HFF-Myc (cell line): Measurements from ENCODE around the gene DDX59.

Source experiments
- DNase-seq: peaks from one replicate; pipeline ENCODE4 v3.0.0-alpha.2; 2011; ENCODE audit warnings: low read depth; ENCODE audit errors: extremely low read depth
- H3K4me3 ChIP-seq: replicated peaks from 2 replicates; pipeline ENCODE4 v1.5.1; 2011; ENCODE audit warnings: low read depth, mild to moderate bottlenecking, control low read depth, low read length
- CTCF ChIP-seq: IDR thresholded peaks from 2 replicates; pipeline ENCODE4 v1.5.1; 2012; ENCODE audit warnings: mild to moderate bottlenecking, low read depth, low read length, control low read depth; ENCODE audit errors: missing control alignments

The DDX59 gene

DNA sequence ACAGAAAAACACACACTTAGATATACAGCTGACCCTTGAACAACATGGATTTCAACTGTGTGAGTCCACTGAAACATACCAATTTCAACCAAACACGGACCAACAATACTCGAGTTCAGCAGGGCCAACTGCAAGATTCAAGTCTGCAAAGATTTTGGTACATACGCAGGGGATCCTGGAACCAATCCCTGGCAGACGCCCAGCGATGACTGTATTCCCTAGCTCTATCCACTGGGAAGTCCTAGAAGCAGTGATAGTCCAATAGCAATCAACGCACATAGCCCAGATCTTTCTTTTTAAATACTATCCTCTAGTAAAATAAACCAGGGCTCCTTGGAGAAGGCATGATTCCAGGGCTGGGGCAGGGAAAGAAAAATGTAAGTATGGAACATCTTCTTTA, 9.0 kb downstream of the DDX59 start:
- TF ChIP-seq CTCF = no peak
- no peak for DNase-seq

DNA sequence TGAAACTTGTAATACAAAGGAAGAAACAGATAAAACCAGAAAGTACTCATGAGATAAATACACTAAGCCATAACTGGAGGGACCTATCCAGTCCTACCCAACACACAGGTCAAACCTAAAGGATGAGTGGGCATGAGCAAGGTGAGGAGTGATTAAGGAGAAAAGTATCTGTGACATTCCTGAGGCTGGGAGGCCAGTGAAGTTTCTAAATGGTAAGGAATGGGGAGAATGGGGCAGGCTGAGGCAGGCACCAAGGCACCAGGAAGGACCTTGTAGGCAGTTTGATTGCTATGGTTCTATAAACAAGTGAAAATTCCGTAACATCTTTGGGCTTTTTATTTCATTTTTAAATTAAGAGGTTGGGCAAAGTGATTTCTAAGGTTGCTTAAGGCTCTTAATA, 10.4 kb downstream of the DDX59 start:
- no peak for TF ChIP-seq CTCF
- no peak for DNase-seq
- H3K4me3 ChIP-seq = no peak overlapping the region

More for the DNA sequence above, 9.0 kb downstream of the DDX59 start:
- no peak overlapping the region for H3K4me3 ChIP-seq

DNA sequence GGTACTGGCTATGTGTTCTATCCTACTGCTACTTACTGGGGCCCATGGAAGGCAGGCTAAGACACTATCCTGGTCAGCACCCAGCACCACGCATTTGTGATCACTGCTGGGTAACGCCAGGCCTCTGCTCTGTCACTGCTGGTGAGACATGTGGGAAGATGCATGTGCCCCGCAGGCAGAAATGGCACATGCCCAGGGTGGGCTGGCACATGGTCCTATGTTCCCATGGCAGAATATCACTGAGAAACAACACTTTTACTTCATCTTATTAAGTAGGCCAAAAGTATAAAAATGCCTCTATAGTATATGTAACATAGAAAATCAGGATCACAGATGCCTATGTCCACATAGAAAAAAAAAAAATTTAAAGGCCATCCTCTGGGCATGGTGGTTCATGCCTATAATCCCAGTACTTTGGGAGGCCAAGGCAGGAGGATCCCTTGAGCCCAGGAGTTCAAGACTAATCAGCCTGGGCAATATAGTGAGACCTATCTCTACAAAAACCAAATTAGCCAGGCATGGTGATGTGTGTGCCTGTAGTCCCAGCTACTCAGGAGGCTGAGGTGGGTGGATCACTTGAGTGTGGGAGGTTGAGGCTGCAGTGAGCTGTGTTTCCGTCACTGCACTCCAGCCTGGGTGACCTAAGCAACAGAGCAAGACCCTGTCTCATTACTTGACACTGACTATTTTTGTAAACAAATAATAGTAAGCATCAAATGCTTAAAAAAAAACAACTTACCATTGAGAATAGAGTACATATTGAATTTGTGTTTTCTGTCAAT, 11.5 kb downstream of the DDX59 start:
- no peak for DNase-seq
- H3K4me3 ChIP-seq = no peak overlapping the region
- TF ChIP-seq CTCF = no peak

DNA sequence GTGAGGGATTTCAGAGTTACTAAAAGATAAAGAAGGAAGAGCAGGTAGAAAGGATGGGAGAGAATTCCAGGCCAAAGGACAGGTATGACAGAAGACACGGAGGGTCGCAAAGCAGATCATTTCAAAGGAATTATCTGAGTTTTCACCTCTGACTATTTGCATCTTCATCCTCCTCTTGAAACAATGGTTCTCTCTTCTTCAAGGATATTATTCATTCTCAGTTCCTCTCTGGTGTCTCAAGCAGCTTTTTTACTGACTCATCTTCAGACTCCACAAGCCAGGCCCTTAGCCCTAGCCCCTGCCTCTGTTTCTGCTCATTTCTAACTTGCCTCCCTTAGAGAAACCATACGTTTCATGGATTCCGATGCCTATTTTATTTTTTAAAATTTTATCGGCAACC, 15.0 kb downstream of the DDX59 start:
- no peak for TF ChIP-seq CTCF
- no peak overlapping the region for H3K4me3 ChIP-seq
- no peak for DNase-seq

DNA sequence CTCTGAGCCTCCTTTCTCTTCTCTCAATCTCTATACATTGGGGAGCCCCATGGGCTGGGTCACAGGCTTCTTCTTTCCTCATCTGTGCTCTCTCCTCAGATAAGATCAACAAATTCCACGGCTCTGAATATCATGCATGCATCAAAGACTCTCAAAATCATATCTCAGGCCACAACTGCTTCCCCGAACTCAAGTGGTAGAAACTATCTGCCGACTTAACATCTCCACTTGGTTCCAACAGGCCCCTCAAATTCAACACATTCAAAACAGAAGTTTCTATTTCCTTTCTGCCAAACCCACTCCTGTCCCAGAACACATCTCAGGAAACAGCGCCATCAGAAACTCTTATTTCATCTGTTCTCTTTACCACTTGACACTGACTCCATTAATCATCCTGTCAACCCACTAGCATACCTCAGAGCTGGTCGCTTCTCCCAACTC, 16.7 kb downstream of the DDX59 start:
- DNase-seq = no peak
- no peak for TF ChIP-seq CTCF

GRCh38 chr1:200652378-200652777, 17.3 kb downstream of the DDX59 start:
- TF ChIP-seq CTCF = no peak
- no peak for DNase-seq
- H3K4me3 ChIP-seq = no peak overlapping the region

More for the DNA sequence above, 16.7 kb downstream of the DDX59 start:
- no peak overlapping the region for H3K4me3 ChIP-seq

DNA sequence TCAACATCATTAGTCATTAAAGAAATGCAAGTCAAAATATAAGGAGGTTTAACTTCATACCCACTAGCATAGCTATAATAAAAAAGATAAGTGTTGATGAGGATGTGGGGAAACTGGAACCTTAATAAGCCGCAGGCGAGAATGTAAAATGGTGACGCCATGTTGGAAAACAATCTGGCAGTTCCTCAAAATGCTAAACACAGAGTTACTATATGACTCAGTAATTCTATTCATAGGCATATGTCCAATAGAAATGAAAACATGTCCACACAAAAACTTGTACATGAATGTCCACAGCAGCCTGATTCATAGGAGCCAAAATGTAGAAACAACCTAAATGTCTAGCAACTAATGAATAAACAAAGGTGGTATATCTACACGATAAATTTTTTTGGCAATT, 23.2 kb downstream of the DDX59 start:
- DNase-seq = no peak
- TF ChIP-seq CTCF = no peak
- H3K4me3 ChIP-seq = no peak overlapping the region
